ENCODE results near the gene RPGRIP1.
"Not testable (repeated sequence)": the region's sequence is repeated elsewhere in the genome, so short reads cannot be mapped to it uniquely, and the experiment has no call there.

Gene RPGRIP1

GRCh38 chr14:21258889-21259787 lies 20.7 kb upstream of the RPGRIP1 start:
- DNase-seq = no peak

GRCh38 chr14:21261824-21262223 lies 18.1 kb upstream of the RPGRIP1 start:
- DNase-seq = no peak

- DNase-seq = no peak
Observed at GRCh38 chr14:21262410-21262809, 17.5 kb upstream of the RPGRIP1 start.

DNA sequence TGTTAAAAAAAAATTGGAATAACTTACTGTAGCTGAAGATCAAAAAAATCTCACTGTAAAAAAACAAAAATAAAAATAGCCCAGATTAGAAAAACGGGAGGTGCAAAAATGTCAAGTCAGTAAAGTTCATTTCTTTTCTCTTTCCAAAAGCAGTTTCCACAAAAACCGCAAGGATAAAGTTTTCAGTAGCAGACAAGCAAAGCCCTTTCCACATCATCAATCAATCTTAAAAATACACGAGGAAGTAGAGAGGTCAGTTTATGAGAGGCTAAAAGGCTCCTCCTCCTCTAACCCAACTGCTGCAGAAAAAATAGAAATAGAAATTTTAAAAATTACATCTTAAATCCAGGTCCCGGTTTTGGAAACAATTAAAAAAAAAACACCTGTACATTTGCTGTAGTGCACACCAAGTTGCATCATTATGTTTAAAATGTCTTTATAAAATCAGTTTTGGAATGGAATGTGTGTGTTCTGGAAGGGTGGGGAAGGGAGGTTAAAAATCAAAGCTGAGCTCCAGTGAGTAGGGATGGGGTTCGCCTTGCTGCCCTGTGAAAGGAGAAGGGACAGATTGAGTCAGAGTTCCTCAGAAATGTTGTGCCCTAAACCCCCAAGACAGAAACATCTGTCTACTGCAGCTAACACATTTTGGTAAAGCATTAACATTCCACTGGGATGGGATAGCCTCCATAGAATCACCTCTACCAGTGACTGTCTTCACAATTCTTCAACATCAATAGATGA lies 16.4 kb upstream of the RPGRIP1 start:
- no peak for DNase-seq

DNA sequence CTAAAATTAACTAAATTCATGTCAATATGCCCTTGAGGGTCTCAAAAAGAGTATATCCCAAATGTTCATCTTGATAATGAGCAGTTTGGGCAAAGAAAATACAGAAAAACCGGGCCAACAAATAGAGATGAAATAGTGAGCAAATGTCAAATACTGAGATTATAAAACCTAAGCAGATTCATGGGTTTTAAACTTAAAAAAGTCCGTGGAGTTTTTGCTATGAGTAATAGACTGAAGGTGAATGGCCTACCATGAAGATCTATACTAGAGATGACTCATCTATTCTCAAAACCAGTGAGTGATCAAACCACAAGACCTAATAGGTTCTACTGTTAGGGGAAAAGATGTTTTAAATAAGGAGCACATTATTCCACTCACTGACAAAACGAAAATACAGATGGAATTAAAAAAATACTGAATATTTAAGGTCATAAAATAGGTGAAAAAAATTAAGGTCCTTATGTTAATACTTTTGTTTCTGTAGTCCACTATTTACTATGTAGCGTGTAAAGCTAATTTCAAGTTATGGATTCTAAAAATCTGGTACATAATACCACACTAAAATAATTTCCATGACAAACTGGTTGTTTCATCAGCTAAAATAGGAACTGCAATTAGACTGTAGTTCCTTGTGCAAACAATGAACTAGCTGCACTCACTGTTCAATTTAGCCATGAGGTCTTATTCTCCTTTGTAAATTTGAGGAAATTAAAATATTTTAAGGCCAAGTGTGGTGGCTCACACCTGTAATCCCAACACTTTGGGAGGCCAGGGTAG lies 15.7 kb upstream of the RPGRIP1 start:
- peak; percentile 60 for DNase-seq

- DNase-seq = no peak
Observed at GRCh38 chr14:21267431-21267845, 12.4 kb upstream of the RPGRIP1 start.

- no peak for DNase-seq
Observed at GRCh38 chr14:21267886-21268616, 11.8 kb upstream of the RPGRIP1 start.

DNA sequence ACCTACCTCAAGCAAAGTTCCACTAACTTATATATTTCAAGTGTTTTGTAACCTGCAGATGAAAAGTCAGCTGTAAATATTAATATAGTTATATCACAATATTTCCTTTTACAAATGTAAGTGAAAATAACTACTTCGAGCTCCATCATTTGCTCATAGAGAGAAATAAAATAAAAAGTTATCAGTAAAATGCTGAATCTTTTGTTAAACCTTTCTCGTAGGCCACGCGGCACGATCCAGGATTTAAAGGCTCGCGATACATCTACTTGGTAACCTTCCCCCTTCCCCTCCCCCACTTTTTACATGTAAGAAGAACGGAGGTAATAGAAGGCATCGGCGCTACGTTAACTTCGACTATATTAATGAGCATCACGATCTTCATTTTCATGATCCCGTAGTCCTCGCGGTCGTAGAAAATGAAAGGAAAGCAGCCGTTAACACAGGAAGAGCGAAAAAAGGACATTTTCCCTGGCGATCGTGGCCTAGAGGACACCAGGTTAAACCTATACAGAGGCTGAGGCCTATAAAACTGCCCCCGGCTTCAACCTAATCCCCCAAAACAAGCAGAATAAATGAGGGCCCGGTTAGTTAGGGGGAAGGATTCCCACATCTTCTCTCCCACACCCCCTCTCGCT lies 11.1 kb upstream of the RPGRIP1 start:
- peak; percentile 35 for DNase-seq

DNA sequence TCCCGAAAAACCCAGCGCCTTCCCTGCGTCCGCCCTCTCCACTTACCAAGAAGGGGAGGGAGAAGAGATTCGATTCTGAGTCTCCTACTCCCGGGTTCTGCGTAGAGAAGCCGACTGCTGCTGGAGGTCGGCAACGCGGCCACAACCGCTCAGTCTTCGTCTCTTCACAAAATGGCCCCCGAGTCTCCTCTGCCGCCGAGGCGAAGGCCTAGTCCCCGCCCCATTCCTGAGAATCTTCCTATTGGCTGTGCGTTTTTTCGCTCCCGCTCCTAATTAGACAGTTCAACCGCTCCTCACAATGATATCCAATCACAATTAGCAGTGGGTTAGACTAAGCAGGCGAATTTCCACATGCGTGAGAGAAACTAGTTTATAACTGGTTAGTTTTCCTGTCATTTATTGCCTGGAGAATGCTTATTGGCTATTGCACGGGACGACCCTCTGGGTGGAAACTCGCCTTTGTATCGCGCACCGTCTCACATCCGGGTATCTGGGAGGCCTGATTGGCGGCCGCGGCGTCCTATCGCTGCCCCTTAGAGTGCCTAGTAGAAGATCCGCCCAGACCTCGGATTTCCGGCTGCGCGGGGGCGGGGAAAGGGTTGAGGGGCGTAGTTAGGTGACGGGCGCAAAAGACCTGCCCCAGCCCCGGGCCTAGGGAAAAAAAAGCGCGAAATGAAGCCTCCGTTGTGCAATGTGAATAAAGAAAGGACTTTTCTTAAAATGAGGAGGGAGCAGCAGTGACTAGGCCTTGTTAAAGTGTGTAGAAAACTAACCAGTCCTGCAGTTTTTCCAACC lies 10.4 kb upstream of the RPGRIP1 start, which contains the start of gene HNRNPC:
TSS of gene HNRNPC (minus strand) at position 191 of the 795 bp plus-strand sequence. CDS start 35,249 bp downstream, outside the sequence.
- DNase-seq = peak; percentile 98

GRCh38 chr14:21272661-21273060 lies 7.2 kb upstream of the RPGRIP1 start:
- not testable (repeated sequence) for DNase-seq

GRCh38 chr14:21275261-21275858 lies 4.5 kb upstream of the RPGRIP1 start:
- no peak for DNase-seq

- no peak for DNase-seq
Observed at GRCh38 chr14:21278632-21279031, 1.3 kb upstream of the RPGRIP1 start.

DNA sequence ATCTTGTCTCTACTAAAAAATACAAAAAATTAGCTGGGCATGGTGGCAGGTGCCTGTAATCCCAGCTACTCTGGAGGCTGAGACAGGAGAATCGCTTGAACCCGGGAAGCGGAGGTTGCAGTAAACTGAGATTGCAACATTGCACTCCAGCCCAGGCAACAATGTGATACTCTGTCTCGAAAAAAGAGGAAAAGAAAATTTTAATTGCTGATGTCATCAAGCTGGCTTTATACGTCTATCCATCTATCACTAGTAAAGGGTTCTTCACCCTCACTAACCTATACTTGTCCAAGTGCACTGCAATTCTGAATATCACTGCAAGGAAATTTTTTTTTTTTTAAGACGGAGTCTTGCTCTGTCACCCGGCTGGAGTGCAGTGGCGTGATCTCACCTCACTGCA lies 2.0 kb downstream of the RPGRIP1 start:
- DNase-seq = not testable (repeated sequence)

GRCh38 chr14:21286516-21286915 lies 6.6 kb downstream of the RPGRIP1 start:
- not testable (repeated sequence) for DNase-seq

DNA sequence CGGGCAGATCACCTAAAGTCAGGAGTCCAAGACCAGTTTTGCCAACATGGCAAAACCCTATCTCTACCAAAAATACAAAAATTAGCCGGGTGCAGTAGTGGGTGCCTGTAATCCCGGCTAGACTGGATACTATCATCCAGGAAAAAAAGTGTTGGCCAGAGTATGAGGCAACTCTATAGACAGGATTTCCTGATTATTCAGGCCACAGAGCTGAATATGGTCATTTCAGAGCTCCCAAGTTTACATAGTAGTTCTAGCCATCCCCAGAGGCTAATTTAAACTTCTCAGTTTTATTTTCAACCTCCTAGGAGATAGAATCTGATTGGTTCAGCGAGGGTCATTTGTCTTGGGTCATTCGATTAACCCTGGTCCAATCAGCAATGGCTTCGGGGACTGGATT lies 7.3 kb downstream of the RPGRIP1 start:
- no peak for DNase-seq

GRCh38 chr14:21294026-21294425 lies 14.1 kb downstream of the RPGRIP1 start:
- DNase-seq = not testable (repeated sequence)

DNA sequence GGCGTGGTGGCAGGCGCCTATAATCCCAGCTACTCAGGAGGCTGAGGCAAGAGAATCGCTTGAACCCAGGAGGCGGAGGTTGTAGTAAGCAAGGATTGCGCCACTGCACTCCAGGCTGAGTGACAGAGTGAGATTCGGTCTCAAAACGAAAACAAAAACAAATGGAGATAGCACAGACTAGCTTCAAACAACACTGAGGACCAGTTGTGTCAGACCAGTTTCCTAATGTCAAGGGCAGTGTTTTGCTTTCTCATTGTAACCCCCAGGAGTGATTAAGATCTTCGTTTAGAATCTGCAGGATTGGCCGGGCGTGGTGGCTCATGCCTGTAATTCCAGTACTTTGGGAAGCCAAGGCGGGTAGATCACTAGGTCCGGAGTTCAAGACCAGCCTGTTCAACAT lies 18.5 kb downstream of the RPGRIP1 start:
- no peak for DNase-seq

DNA sequence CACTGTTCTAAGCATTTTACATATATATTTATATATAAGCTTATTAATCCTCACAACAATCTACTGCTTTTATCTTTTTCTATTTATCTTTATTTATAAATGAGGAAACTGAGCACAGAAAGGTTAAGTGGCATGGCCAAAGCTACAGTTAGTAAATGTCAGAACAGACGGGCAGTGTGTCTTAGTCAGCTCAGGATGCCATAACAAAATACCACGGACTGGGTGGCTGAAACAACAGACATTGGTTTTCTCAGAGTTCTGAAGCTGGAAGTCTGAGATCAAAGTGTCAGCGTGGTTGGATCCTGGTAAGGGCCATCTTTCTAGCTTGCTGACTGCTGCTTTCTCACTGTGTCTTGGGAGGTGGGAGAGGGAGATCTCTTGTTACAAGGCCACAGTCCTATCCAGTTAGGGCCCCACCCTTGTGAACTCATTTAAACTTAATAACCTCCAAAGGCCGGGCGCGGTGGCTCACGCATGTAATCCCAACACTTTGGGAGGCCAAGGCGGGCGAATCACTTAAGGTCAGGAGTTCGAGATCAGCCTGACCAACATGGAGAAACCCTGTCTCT lies 19.8 kb downstream of the RPGRIP1 start:
- no peak for DNase-seq

- DNase-seq = no peak
Observed at GRCh38 chr14:21300892-21301291, 21.0 kb downstream of the RPGRIP1 start.
